RWPE2 (cell line): ENCODE results near the gene PCSK6.

Experiments
- ATAC-seq: fragments of 200-7000 bp; cut with Tn5 transposase; 3 replicates; pipeline ENCODE4 v1.9.1; 2021; ENCODE audit warnings: low read depth
- DNase-seq: peaks from one replicate; pipeline ENCODE4 v3.0.0-alpha.2; 2020; ENCODE audit warnings: low spot score
- H3K27ac ChIP-seq: fragments of 450-650 bp; 2 replicates; pipeline ENCODE4 v1.5.1; 2017; ENCODE audit warnings: mild to moderate bottlenecking; ENCODE audit not compliant: poor library complexity, severe bottlenecking
- H3K27me3 ChIP-seq: fragments of 250-450 bp; sonication (Bioruptor Pico); 2 replicates; pipeline ENCODE4 v1.5.1; 2021; ENCODE audit warnings: mild to moderate bottlenecking, moderate library complexity; ENCODE audit not compliant: insufficient read depth, poor library complexity, severe bottlenecking
- H3K36me3 ChIP-seq: fragments of 250-450 bp; sonication (Bioruptor Pico); 2 replicates; pipeline ENCODE4 v1.5.1; 2020; ENCODE audit warnings: low read depth, mild to moderate bottlenecking, moderate library complexity
- H3K4me1 ChIP-seq: fragments of 250-450 bp; sonication (Bioruptor Pico); 2 replicates; pipeline ENCODE4 v1.5.1; 2021; ENCODE audit warnings: mild to moderate bottlenecking, moderate library complexity; ENCODE audit not compliant: insufficient read depth, poor library complexity, severe bottlenecking
- H3K4me3 ChIP-seq: fragments of 250-450 bp; sonication (Bioruptor Pico); 2 replicates; pipeline ENCODE4 v1.5.1; 2021; ENCODE audit warnings: mild to moderate bottlenecking, moderate library complexity; ENCODE audit not compliant: severe bottlenecking
- H3K9me3 ChIP-seq: fragments of 250-450 bp; sonication (Bioruptor Pico); 2 replicates; pipeline ENCODE4 v1.5.1; 2021; ENCODE audit warnings: mild to moderate bottlenecking, moderate library complexity; ENCODE audit not compliant: severe bottlenecking
- CTCF ChIP-seq: fragments of 450-650 bp; IDR thresholded peaks from one replicate; pipeline ENCODE4 v1.5.1; 2017; ENCODE audit warnings: mild to moderate bottlenecking, moderate library complexity; ENCODE audit not compliant: poor library complexity, severe bottlenecking

Gene PCSK6

GRCh38 chr15:101536875-101537405, 47.4 kb upstream of the PCSK6 start:
- Histone ChIP-seq H3K27ac (no peak overlapping the region), H3K4me3 (no peak overlapping the region), H3K27me3 (no peaks in the 10 kb centered on the region), H3K9me3 (no peaks in the 10 kb centered on the region), H3K4me1 (no peaks in the 10 kb centered on the region), H3K36me3 (no peaks in the 10 kb centered on the region)
- DNase-seq, result no peak
- TF ChIP-seq CTCF, result no peak
- no peak for ATAC-seq

GRCh38 chr15:101536166-101536874, 46.8 kb upstream of the PCSK6 start:
- TF ChIP-seq CTCF, result no peak
- H3K4me3 ChIP-seq, result no peak overlapping the region
- no peaks in the 10 kb centered on the region for H3K9me3 ChIP-seq
- no peaks in the 10 kb centered on the region for H3K4me1 ChIP-seq
- DNase-seq (no peak), ATAC-seq (no peak)
- H3K27ac ChIP-seq, result no peak overlapping the region
- no peaks in the 10 kb centered on the region for H3K27me3 ChIP-seq
- no peaks in the 10 kb centered on the region for H3K36me3 ChIP-seq

GRCh38 chr15:101535170-101535902, 45.8 kb upstream of the PCSK6 start:
- no peak for TF ChIP-seq CTCF
- DNase-seq (no peak), ATAC-seq (no peak)
- no peak overlapping the region for H3K4me3 ChIP-seq
- H3K9me3 ChIP-seq, result no peaks in the 10 kb centered on the region
- no peaks in the 10 kb centered on the region for H3K27me3 ChIP-seq
- H3K27ac ChIP-seq, result no peak overlapping the region
- no peaks in the 10 kb centered on the region for H3K36me3 ChIP-seq
- no peaks in the 10 kb centered on the region for H3K4me1 ChIP-seq

- ATAC-seq (no peak), DNase-seq (no peak)
- H3K4me1 ChIP-seq, result no peaks in the 10 kb centered on the region
- H3K9me3 ChIP-seq, result no peaks in the 10 kb centered on the region
- H3K36me3 ChIP-seq, result no peaks in the 10 kb centered on the region
- no peak overlapping the region for H3K4me3 ChIP-seq
- no peaks in the 10 kb centered on the region for H3K27me3 ChIP-seq
- no peak for TF ChIP-seq CTCF
- H3K27ac ChIP-seq, result no peak overlapping the region
These were observed 45.0 kb upstream of the PCSK6 start for GRCh38 chr15:101534376-101534970.
